Body of pancreas (tissue), 4 donors: ENCODE data around the gene DYRK1A.

ENCODE experiments used
- POLR2A ChIP-seq, 3 donors: fragments of 450-650 bp; IDR thresholded peaks; one replicate each; pipeline ENCODE4 v1.6.1; 2016; ENCODE audit warnings: antibody characterized with exemption in 3 of 3, mild to moderate bottlenecking in 2 of 3
- TF ChIP-seq, protein P1 (sequence below), 7 experiments: fragments of 450-650 bp in 4 of 7; fragments of 200-600 bp in 3 of 7; sonication (generic) in 3 of 7; IDR thresholded peaks; one replicate each; pipeline ENCODE4 v1.5.1; 2016 to 2019; ENCODE audit warnings: antibody characterized with exemption in 7 of 7

GRCh38 chr21:37319551-37319950 is 47.0 kb upstream of the DYRK1A start:
- no peak for TF ChIP-seq POLR2A (IDR thresholded peaks at IDR 0.05)
- TF ChIP-seq, protein P1, sequence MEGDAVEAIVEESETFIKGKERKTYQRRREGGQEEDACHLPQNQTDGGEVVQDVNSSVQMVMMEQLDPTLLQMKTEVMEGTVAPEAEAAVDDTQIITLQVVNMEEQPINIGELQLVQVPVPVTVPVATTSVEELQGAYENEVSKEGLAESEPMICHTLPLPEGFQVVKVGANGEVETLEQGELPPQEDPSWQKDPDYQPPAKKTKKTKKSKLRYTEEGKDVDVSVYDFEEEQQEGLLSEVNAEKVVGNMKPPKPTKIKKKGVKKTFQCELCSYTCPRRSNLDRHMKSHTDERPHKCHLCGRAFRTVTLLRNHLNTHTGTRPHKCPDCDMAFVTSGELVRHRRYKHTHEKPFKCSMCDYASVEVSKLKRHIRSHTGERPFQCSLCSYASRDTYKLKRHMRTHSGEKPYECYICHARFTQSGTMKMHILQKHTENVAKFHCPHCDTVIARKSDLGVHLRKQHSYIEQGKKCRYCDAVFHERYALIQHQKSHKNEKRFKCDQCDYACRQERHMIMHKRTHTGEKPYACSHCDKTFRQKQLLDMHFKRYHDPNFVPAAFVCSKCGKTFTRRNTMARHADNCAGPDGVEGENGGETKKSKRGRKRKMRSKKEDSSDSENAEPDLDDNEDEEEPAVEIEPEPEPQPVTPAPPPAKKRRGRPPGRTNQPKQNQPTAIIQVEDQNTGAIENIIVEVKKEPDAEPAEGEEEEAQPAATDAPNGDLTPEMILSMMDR (IDR thresholded peaks at IDR 0.05) = no peak
